Bronchial epithelial cell (primary cell): ENCODE data around the gene NADSYN1. TPM values are rescaled to one million over a fixed set of nuclear protein-coding genes. Genes with fewer than 3 reads are reported as not detected.

ENCODE experiments used
- DNase-seq: peaks from one replicate; pipeline ENCODE4 v3.0.0-alpha.2; 2010; ENCODE audit warnings: low read depth
- FAIRE-seq: peaks from 2 replicates; lab custom pipeline; 2011; peaks lifted over from hg19 to GRCh38; lab: Jason Lieb, UNC
- H3K27me3 ChIP-seq: 2 replicates; pipeline ENCODE4 v1.5.1; 2011; ENCODE audit warnings: low read length; ENCODE audit not compliant: control insufficient read depth, insufficient read depth
- H3K36me3 ChIP-seq: 2 replicates; pipeline ENCODE4 v1.5.1; 2011; ENCODE audit warnings: low read length; ENCODE audit not compliant: control insufficient read depth, insufficient read depth
- H3K4me3 ChIP-seq: 2 replicates; pipeline ENCODE4 v1.5.1; 2011; ENCODE audit warnings: mild to moderate bottlenecking, low read depth, low read length, control low read depth
- CTCF ChIP-seq: IDR thresholded peaks from 2 replicates; pipeline ENCODE4 v1.5.1; 2011; ENCODE audit warnings: mild to moderate bottlenecking, moderate library complexity, low read length, control low read depth, inconsistent platforms; ENCODE audit not compliant: insufficient read depth, severe bottlenecking
- total RNA-seq: library from RNA; depleted of rRNA; stranded (reverse); fragments of >200 nt; gene quantifications from 2 replicates; pipeline ENCODE4 v1.2.1, GENCODE V29; 2014

The NADSYN1 gene
- total RNA-seq, 1 donor from 2014 or later = 69.8 TPM

GRCh38 chr11:71488681-71489270 lies 35.8 kb downstream of the NADSYN1 start:
- TF ChIP-seq CTCF = no peak
- Histone ChIP-seq H3K27me3 (no peaks in the 10 kb centered on the region), H3K36me3 (peaks cover 34% of the 10 kb centered on the region), H3K4me3 (no peak overlapping the region)
- DNase-seq = no peak
- no peak for FAIRE-seq

GRCh38 chr11:71489311-71490043 lies 36.5 kb downstream of the NADSYN1 start:
- FAIRE-seq = peak; percentile 23
- DNase-seq = peak; percentile 18
- no peaks in the 10 kb centered on the region for H3K27me3 ChIP-seq
- no peak overlapping the region for H3K4me3 ChIP-seq
- peaks cover 32% of the 10 kb centered on the region for H3K36me3 ChIP-seq
- no peak for TF ChIP-seq CTCF

DNA sequence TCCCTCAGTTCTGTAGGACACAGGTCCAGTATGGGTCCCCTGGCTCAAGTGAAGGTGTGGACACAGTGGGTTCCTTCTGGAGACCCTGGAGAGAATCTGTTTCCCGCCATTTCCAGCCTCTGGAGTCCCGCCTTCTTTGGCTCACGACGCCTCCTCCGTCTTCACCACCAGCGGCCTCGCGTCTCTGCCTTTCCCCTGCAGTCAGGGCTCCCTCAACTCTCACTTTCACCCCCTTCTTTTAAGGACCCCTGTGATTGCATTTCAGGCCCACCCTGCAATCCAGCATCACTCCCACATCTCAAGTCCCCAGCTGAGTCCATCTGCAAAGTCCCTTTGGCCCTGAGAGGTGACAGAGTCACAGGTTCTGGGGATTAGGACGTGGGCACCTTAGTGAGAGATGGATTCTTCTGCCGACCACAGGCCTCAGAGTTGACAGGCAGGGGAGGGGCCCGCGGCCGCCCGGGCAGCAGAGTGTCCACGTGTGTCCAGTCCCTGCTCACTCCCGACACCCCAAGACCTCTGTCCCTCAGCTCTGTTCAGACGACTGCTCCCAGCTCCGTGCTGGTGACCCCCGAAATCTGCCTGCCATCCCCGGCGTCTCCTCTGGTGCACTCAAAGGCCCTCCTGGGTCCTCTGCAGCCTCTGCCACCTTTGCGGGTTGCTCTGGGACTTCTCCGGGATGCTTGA lies 37.2 kb downstream of the NADSYN1 start:
- no peak for DNase-seq

GRCh38 chr11:71490731-71491390 lies 37.9 kb downstream of the NADSYN1 start:
- Histone ChIP-seq H3K36me3 (peaks cover 29% of the 10 kb centered on the region), H3K4me3 (no peak overlapping the region), H3K27me3 (no peaks in the 10 kb centered on the region)
- FAIRE-seq (peak; percentile 7), DNase-seq (no peak)
- TF ChIP-seq CTCF = no peak

More for the DNA sequence above, 37.2 kb downstream of the NADSYN1 start:
- Histone ChIP-seq H3K27me3 (no peaks in the 10 kb centered on the region), H3K36me3 (peaks cover 26% of the 10 kb centered on the region), H3K4me3 (no peak overlapping the region)
- no peak for FAIRE-seq
- no peak for TF ChIP-seq CTCF

- H3K27me3 ChIP-seq = no peaks in the 10 kb centered on the region
- H3K36me3 ChIP-seq = peaks cover 36% of the 10 kb centered on the region
- FAIRE-seq = no peak
These were observed 38.5 kb downstream of the NADSYN1 start for GRCh38 chr11:71491531-71491930.

More at GRCh38 chr11:71491531-71491930, 38.5 kb downstream of the NADSYN1 start:
- no peak for TF ChIP-seq CTCF
- H3K4me3 ChIP-seq = no peak overlapping the region
- DNase-seq = no peak
